Umbilical cord (tissue), 2 donors: ENCODE measurements around the gene ETV4. TPM values are rescaled to one million over a fixed set of nuclear protein-coding genes. Genes with fewer than 3 reads are reported as not detected.
A peak's percentile ranks its signal among the peaks of the same experiment; 100 is the strongest.

Source experiments
- DNase-seq: peaks from one replicate; pipeline ENCODE4 v3.0.0-alpha.2; 2015; ENCODE audit warnings: low spot score
- total RNA-seq: library from RNA; depleted of rRNA; stranded (reverse); fragments of >200 nt; gene quantifications from one replicate; pipeline ENCODE4 v1.2.3, GENCODE V29; 2014; ENCODE audit warnings: low replicate concordance; ENCODE audit not compliant: insufficient read depth

Gene ETV4
- total RNA-seq, 1 donor from 2014 or later: not detected

GRCh38 chr17:43545383-43545632 lies 832 bp downstream of the ETV4 start:
- DNase-seq: no peak

- no peak for DNase-seq
Observed at GRCh38 chr17:43543771-43544575, 2.2 kb downstream of the ETV4 start.

GRCh38 chr17:43543300-43543699 lies 2.8 kb downstream of the ETV4 start:
- no peak for DNase-seq

GRCh38 chr17:43542859-43543258 lies 3.3 kb downstream of the ETV4 start:
- no peak for DNase-seq

GRCh38 chr17:43540821-43541674 lies 5.1 kb downstream of the ETV4 start:
- DNase-seq: peak; percentile 52

GRCh38 chr17:43536236-43536992 lies 9.7 kb downstream of the ETV4 start:
- DNase-seq: no peak

GRCh38 chr17:43534909-43535308 lies 11.2 kb downstream of the ETV4 start:
- no peak for DNase-seq

GRCh38 chr17:43533699-43534098 lies 12.4 kb downstream of the ETV4 start:
- no peak for DNase-seq

- DNase-seq: no peak
Observed at GRCh38 chr17:43532581-43532980, 13.6 kb downstream of the ETV4 start.

GRCh38 chr17:43531955-43532354 lies 14.2 kb downstream of the ETV4 start:
- DNase-seq: no peak

- no peak for DNase-seq
Observed at GRCh38 chr17:43531082-43531378, 15.1 kb downstream of the ETV4 start.

- DNase-seq: peak; percentile 87
Observed at GRCh38 chr17:43530288-43531081, 15.7 kb downstream of the ETV4 start.

- DNase-seq: no peak
Observed at GRCh38 chr17:43529947-43530287, 16.2 kb downstream of the ETV4 start.

- DNase-seq: no peak
Observed at GRCh38 chr17:43528988-43529814, 16.9 kb downstream of the ETV4 start.

- DNase-seq: no peak
Observed at GRCh38 chr17:43528319-43528987, 17.7 kb downstream of the ETV4 start.

GRCh38 chr17:43526886-43527648 lies 19.1 kb downstream of the ETV4 start:
- DNase-seq: no peak

- peak; percentile 18 for DNase-seq
Observed at GRCh38 chr17:43524945-43525575, 21.1 kb downstream of the ETV4 start.

- DNase-seq: no peak
Observed at GRCh38 chr17:43521389-43521788, 24.8 kb downstream of the ETV4 start.
